H9 (cell line): ENCODE results near the gene KDF1. TPM values are rescaled to one million over a fixed set of nuclear protein-coding genes. Genes with fewer than 3 reads are reported as not detected.

Experiments
- DNase-seq: peaks from one replicate; pipeline ENCODE4 v3.0.0-alpha.2; 2017
- H2AFZ ChIP-seq: one replicate; pipeline ENCODE4 v1.6.1; 2013; ENCODE audit warnings: mild to moderate bottlenecking, low read length, control low read depth, moderate library complexity
- H2AK5ac ChIP-seq: 2 replicates; pipeline ENCODE4 v1.6.1; 2013; ENCODE audit warnings: low read length, control low read depth, mixed read lengths; ENCODE audit not compliant: insufficient read length
- H2BK120ac ChIP-seq: one replicate; pipeline ENCODE4 v1.6.1; 2013; ENCODE audit warnings: low read depth, mild to moderate bottlenecking, low read length, control low read depth, inconsistent platforms; ENCODE audit not compliant: poor library complexity, severe bottlenecking
- H2BK12ac ChIP-seq: 2 replicates; pipeline ENCODE4 v1.6.1; 2013; ENCODE audit warnings: low read length, control low read depth, mixed read lengths, low read depth; ENCODE audit not compliant: insufficient read length
- H2BK15ac ChIP-seq: 2 replicates; pipeline ENCODE4 v1.6.1; 2013; ENCODE audit warnings: low read depth, low read length, control low read depth
- H2BK20ac ChIP-seq: one replicate; pipeline ENCODE4 v1.6.1; 2013; ENCODE audit warnings: low read depth, mild to moderate bottlenecking, low read length, control low read depth, inconsistent platforms; ENCODE audit not compliant: poor library complexity, severe bottlenecking
- H2BK5ac ChIP-seq: 2 replicates; pipeline ENCODE4 v1.6.1; 2013; ENCODE audit warnings: low read length, control low read depth, mixed read lengths; ENCODE audit not compliant: insufficient read length
- H3K14ac ChIP-seq: 2 replicates; pipeline ENCODE4 v1.6.1; 2013; ENCODE audit warnings: low read length, control low read depth; ENCODE audit not compliant: insufficient read depth
- H3K18ac ChIP-seq: 2 replicates; pipeline ENCODE4 v1.6.1; 2013; ENCODE audit warnings: low read depth, mild to moderate bottlenecking, mixed read lengths, low read length, control low read depth; ENCODE audit not compliant: insufficient read length
- H3K23ac ChIP-seq: 2 replicates; pipeline ENCODE4 v1.6.1; 2013; ENCODE audit warnings: low read length, control low read depth, mixed read lengths, low read depth; ENCODE audit not compliant: insufficient read length
- H3K23me2 ChIP-seq: 2 replicates; pipeline ENCODE4 v1.6.1; 2013; ENCODE audit warnings: low read depth, mild to moderate bottlenecking, mixed read lengths, low read length, control low read depth; ENCODE audit not compliant: insufficient read length, poor library complexity, severe bottlenecking
- H3K27ac ChIP-seq: 2 replicates; pipeline ENCODE4 v1.5.1; 2013; ENCODE audit warnings: low read length, control low read depth, mixed read lengths, low read depth; ENCODE audit not compliant: insufficient read length
- H3K27me3 ChIP-seq: 2 replicates; pipeline ENCODE4 v1.6.1; 2013; ENCODE audit warnings: low read length, control low read depth, inconsistent platforms; ENCODE audit not compliant: insufficient read depth
- H3K4ac ChIP-seq: 2 replicates; pipeline ENCODE4 v1.6.1; 2013; ENCODE audit warnings: low read depth, mild to moderate bottlenecking, control low read depth, inconsistent platforms, low read length, moderate library complexity
- H3K4me1 ChIP-seq: 2 replicates; pipeline ENCODE4 v1.6.1; 2013; ENCODE audit warnings: low read length, control low read depth, inconsistent platforms; ENCODE audit not compliant: insufficient read depth
- H3K4me2 ChIP-seq: 2 replicates; pipeline ENCODE4 v1.6.1; 2013; ENCODE audit warnings: low read length, control low read depth, mixed read lengths; ENCODE audit not compliant: insufficient read length, insufficient read depth
- H3K56ac ChIP-seq: 2 replicates; pipeline ENCODE4 v1.6.1; 2013; ENCODE audit warnings: low read depth, mild to moderate bottlenecking, mixed read lengths, low read length, control low read depth; ENCODE audit not compliant: insufficient read length
- H3K79me1 ChIP-seq: 2 replicates; pipeline ENCODE4 v1.6.1; 2013; ENCODE audit warnings: low read depth, mild to moderate bottlenecking, moderate library complexity, low read length, control low read depth, inconsistent platforms; ENCODE audit not compliant: insufficient read depth, poor library complexity, severe bottlenecking
- H3K79me2 ChIP-seq: 2 replicates; pipeline ENCODE4 v1.6.1; 2013; ENCODE audit warnings: low read length, control low read depth, inconsistent platforms; ENCODE audit not compliant: insufficient read depth
- H3K9ac ChIP-seq: 2 replicates; pipeline ENCODE4 v1.6.1; 2013; ENCODE audit warnings: low read length, control low read depth, mixed read lengths; ENCODE audit not compliant: insufficient read length; ENCODE audit errors: extremely low read depth
- H3K9me3 ChIP-seq: one replicate; pipeline ENCODE4 v1.6.1; 2013; ENCODE audit warnings: low read depth, low read length, inconsistent platforms; ENCODE audit not compliant: control insufficient read depth
- H3T11ph ChIP-seq: one replicate; pipeline ENCODE4 v1.6.1; 2013; ENCODE audit warnings: mild to moderate bottlenecking, low read length, control low read depth, inconsistent platforms
- H4K20me1 ChIP-seq: one replicate; pipeline ENCODE4 v1.6.1; 2013; ENCODE audit not compliant: control insufficient read depth, insufficient read length, insufficient read depth
- H4K5ac ChIP-seq: 2 replicates; pipeline ENCODE4 v1.6.1; 2013; ENCODE audit warnings: low read depth, mild to moderate bottlenecking, mixed read lengths, low read length, control low read depth; ENCODE audit not compliant: insufficient read length
- H4K8ac ChIP-seq: replicated peaks from 2 replicates; pipeline ENCODE4 v1.6.1; 2013; ENCODE audit warnings: low read length, control low read depth, mixed read lengths, low read depth; ENCODE audit not compliant: insufficient read length
- H4K91ac ChIP-seq: 2 replicates; pipeline ENCODE4 v1.6.1; 2013; ENCODE audit warnings: low read depth, mild to moderate bottlenecking, moderate library complexity, mixed read lengths, low read length, control low read depth; ENCODE audit not compliant: insufficient read length
- H3K27ac Mint-ChIP-seq, 3 experiments: 2 replicates in 2 of 3; 3 replicates in 1 of 3; pipeline ENCODE4 v1.8.0; 2020 to 2021; ENCODE audit warnings: mixed read lengths in 3 of 3, mild to moderate bottlenecking in 1 of 3, moderate library complexity in 1 of 3
- H3K27me3 Mint-ChIP-seq: 2 replicates; pipeline ENCODE4 v1.8.0; 2021; ENCODE audit warnings: low read depth, mild to moderate bottlenecking, moderate library complexity, mixed read lengths
- H3K36me3 Mint-ChIP-seq, 3 experiments: 2 replicates in 2 of 3; 3 replicates in 1 of 3; pipeline ENCODE4 v1.8.0; 2020 to 2021; ENCODE audit warnings: low read depth in 3 of 3, mixed read lengths in 3 of 3; ENCODE audit not compliant: insufficient read depth in 1 of 3
- H3K4me1 Mint-ChIP-seq, 2 experiments: 2 replicates each; pipeline ENCODE4 v1.8.0; 2020; ENCODE audit warnings: mixed read lengths in 2 of 2
- H3K4me3 Mint-ChIP-seq, 2 experiments: 2 replicates in 1 of 2; 3 replicates in 1 of 2; pipeline ENCODE4 v1.8.0; 2020 to 2021; ENCODE audit warnings: mild to moderate bottlenecking in 2 of 2, mixed read lengths in 2 of 2, moderate library complexity in 1 of 2
- H3K9me3 Mint-ChIP-seq, 2 experiments: 2 replicates in 1 of 2; 3 replicates in 1 of 2; pipeline ENCODE4 v1.8.0; 2020; ENCODE audit warnings: mild to moderate bottlenecking in 2 of 2, mixed read lengths in 2 of 2, moderate library complexity in 1 of 2
- CTCF ChIP-seq: fragments of 200-600 bp; sonication (generic); conservative IDR thresholded peaks from 3 replicates; pipeline ENCODE4 v1.8.0; 2021; ENCODE audit warnings: antibody characterized with exemption, mild to moderate bottlenecking
- WGBS: extraction: QIAGEN DNeasy Blood & Tissue Kit; methylation state at CpG from one replicate; pipeline ENCODE4 v1.1.7; 2013; ENCODE audit warnings: missing lambda C conversion rate, low lambda C conversion rate, mixed read lengths; ENCODE audit not compliant: insufficient read length; ENCODE audit errors: extremely low coverage; 5-methylcytosine and 5-hydroxymethylcytosine counted together
- total RNA-seq: library from RNA; stranded (reverse); gene quantifications from 2 replicates; pipeline ENCODE4 v1.2.1, GENCODE V29; 2021

Gene KDF1
- total RNA-seq, 1 experiment from 2014 or later: 17.6 TPM

- Histone ChIP-seq H2BK12ac (no peak overlapping the region), H2AFZ (no peak overlapping the region), H3K9me3 (no peaks in the 10 kb centered on the region), H3K4me1 (no peaks in the 10 kb centered on the region), H4K5ac (no peak overlapping the region), H3K27me3 (no peaks in the 10 kb centered on the region), H4K8ac (no peak overlapping the region), H2AK5ac (no peak overlapping the region), H3K14ac (no peak overlapping the region), H2BK120ac (no peak overlapping the region), H3K23me2 (no peaks in the 10 kb centered on the region), H3K79me2 (no peaks in the 10 kb centered on the region; the same call in 1 of the 2 replicates), H2BK20ac (no peak overlapping the region), H2BK5ac (no peak overlapping the region), H3K23ac (no peak overlapping the region), H3K9ac (no peak overlapping the region), H3K79me1 (no peaks in the 10 kb centered on the region), H3K56ac (no peak overlapping the region), H4K20me1 (no peaks in the 10 kb centered on the region), H3T11ph (no peak overlapping the region), H4K91ac (no peak overlapping the region), H3K27ac (no peak overlapping the region), H3K4ac (no peak overlapping the region), H2BK15ac (no peak overlapping the region), H3K18ac (no peak overlapping the region), H3K4me2 (no peak overlapping the region)
- no peaks in the 10 kb centered on the region for H3K9me3 Mint-ChIP-seq
- no peak overlapping the region for H3K27ac Mint-ChIP-seq
- H3K4me3 Mint-ChIP-seq: no peak overlapping the region
- H3K36me3 Mint-ChIP-seq: peaks cover 39 to 80% (median 62%) of the 10 kb centered on the region in 3 experiments; a peak in 6 of 7 replicates
- H3K27me3 Mint-ChIP-seq: no peaks in the 10 kb centered on the region
- peaks cover 0 to 4% of the 10 kb centered on the region in 2 experiments; a peak in 1 of 4 replicates for H3K4me1 Mint-ChIP-seq
- DNase-seq: no peak
- no CpG with 5 or more reads among the region's 10 CpGs for WGBS
- TF ChIP-seq CTCF: no peak
Observed at GRCh38 chr1:26941311-26941710, 19.0 kb downstream of the KDF1 start.
